GM18508 (cell line): ENCODE data around the gene EAF1.
"Not testable (repeated sequence)": the region's sequence is repeated elsewhere in the genome, so short reads cannot be mapped to it uniquely, and the experiment has no call there.

ENCODE experiments used
- ATAC-seq: cut with Tn5 transposase; IDR thresholded peaks from one replicate; pipeline ENCODE4 v1.9.1; 2021; ENCODE audit warnings: moderate number of reproducible peaks; ENCODE audit not compliant: insufficient read depth, unreplicated experiment

EAF1 gene

GRCh38 chr3:15427182-15427880 is at the start of gene EAF1, which contains the start of gene METTL6:
TSS of gene EAF1 (plus strand) at chr3:15427598. CDS start at chr3:15427780, 182 bp downstream.
TSS of gene METTL6 (minus strand) at chr3:15427544. CDS start at chr3:15426511, 1,033 bp downstream.
- ATAC-seq, result no peak

DNA sequence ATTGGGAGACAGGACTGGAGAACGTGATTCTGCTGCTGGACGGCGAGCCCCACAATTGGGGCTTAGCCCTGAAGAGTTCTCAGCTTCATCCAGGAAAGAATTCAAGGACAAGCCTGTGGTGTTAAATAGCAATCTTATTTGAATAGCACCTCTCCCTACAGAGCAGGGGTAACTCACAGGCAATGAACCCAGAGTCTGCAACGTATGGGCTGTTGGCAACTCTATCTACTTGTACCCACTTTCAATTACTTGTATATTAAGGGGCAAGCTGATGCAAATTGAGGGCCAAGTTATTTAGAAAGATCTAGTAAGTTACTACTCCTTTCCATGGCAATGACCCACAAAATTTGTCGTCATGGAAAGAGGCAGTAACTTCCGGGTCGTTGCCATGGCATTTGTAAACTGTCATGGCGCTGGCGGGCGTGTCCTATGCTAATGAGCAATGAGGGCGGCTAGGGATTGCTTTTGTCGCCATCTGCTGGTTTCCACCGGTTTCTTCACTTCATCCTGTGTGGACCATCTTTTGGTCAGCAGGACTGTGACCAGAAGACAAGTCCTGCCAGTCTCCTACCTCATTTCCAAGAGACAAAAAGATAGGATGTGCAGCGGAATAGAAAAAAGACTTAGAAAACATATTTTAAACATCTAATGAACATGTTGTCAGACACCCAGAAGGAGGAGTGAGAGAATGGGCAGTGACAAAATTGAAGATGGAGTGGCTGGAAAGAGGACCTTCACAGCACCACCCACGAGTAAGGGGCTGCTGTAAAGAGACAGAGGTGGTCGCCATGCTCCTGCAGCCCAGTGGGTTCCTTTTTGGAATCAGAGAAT is 49.2 kb upstream of the EAF1 start:
- peak; percentile 87 for ATAC-seq

GRCh38 chr3:15380980-15381890 is 46.2 kb upstream of the EAF1 start:
- no peak for ATAC-seq

DNA sequence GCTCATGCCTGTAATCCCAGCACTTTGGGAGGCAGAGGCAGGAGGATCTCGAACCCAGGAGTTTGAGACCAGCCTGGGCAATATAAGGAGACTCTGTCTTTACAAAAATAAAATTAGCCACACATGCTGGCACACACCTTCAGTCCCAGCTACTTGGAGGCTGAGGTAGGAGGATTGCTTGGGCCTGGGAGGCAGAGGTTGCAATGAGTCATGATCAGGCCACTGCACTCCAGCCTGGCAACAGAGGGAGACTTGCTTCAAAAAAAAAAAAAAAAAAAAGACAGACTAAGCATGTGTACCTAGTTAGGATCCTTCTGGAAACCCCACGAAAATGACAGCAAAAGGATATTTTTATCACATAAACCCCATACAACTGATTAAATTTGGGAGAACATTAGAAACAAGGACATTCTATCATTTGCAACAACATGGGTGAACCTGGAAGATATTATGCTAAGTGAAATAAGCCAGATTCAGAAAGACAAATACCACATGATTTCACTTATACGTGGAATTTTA is 44.9 kb upstream of the EAF1 start:
- ATAC-seq, result no peak

DNA sequence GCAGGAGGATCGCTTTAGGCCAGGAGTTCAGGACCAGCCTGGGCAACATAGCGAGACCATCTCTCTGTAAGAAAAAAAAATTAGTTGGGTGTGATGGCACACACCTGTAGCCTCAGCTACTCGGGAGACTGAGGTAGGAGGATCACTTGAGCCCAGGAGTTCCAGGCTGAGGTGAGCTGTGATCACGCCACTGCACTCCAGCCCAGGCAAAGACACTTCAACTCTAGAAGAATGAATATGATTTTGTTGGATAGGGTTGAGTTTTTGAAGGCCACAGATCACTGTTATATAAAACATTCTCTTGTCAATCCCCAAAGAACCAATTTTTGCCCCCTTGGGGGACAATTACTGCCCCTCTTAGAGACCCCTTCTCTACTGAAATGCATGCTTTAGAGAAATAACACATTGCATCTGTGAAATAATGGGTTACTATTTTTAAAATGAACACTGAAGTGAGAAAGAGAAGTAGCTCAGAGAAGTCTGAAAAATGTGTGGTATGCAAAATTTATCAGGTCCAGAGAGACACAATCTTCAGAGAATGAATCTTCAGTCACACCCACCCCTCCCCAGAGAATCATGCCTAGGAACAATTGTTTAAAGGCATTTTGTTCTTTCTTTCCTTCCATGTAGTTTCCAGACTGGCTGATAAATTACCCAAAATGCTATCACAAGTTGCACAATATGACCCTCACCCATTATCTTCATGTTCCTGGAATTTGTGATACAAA is 42.7 kb upstream of the EAF1 start:
- no peak for ATAC-seq

DNA sequence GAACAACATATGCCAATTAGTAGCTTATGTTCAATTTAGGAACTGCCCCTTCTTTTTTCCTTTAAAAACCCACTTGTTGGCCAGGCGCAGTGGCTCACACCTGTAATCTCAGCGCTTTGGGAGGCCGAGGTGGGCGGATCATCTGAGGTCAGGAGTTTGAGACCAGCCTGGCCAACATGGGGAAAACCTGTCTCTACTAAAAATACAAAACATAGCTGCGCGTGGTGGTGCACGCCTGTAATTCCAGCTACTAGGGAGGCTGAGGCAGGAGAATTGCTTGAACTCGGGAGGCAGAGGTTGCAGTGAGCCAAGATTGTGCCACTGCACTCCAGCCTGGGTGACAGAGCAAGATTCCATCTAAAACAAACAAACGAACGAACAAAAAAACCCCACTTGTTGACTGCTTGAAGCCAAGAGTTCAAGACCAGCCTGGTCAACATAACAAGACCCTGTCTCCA is 42.1 kb upstream of the EAF1 start:
- ATAC-seq, result not testable (repeated sequence)

DNA sequence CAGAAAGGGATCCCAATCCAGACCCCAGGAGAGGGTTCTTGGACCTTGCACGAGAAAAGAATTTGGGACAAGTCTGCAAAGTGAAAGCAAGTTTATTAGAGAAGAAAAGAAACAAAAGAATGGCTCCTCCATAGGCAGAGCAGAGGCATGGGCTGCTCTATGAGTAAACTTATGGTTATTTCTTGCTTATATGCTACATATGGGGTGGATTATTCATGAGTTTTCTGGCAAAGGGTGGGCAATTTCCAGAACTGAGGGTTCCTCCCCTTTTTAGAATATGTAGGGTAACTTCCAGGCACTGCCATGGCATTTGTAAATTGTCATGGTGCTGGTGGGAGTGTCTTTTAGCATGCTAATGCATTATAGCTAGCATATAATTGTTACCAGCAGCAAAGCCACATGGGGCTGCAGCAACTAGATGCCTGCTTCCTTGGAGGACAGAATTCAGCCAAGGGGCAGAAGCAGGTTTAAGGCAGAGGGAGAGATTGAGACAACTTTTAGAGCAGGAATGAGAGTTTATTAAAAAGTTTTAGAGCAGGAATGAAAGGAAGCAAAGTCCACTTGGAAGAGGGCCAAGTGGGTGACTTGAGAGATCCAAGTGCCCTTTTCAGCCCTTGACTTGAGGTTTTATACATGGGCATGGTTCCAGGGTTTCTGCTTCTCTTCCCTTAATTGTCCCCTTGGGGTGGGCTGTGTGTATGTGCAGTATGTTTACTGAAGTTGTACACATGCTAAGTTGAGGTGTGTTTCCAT is 41.3 kb upstream of the EAF1 start:
- no peak for ATAC-seq

DNA sequence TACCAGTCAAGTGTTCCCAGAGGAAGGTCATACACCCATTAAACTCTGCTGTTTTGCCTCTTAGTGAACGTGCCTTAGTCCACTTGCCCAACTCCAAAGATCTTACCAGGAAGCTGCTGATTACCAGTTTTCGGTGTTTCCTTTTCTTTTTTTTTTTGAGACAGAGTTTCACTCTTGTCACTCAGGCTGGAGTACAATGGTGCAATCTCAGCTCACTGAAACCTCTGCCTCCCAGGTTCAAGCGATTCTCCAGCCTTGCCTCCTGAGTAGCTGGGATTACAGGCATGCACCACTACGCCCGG is 40.8 kb upstream of the EAF1 start:
- not testable (repeated sequence) for ATAC-seq

- no peak for ATAC-seq
Observed at GRCh38 chr3:15387171-15387581, 40.2 kb upstream of the EAF1 start.

GRCh38 chr3:15387735-15388134 is 39.7 kb upstream of the EAF1 start:
- no peak for ATAC-seq

- not testable (repeated sequence) for ATAC-seq
Observed at GRCh38 chr3:15388335-15388734, 39.1 kb upstream of the EAF1 start.

DNA sequence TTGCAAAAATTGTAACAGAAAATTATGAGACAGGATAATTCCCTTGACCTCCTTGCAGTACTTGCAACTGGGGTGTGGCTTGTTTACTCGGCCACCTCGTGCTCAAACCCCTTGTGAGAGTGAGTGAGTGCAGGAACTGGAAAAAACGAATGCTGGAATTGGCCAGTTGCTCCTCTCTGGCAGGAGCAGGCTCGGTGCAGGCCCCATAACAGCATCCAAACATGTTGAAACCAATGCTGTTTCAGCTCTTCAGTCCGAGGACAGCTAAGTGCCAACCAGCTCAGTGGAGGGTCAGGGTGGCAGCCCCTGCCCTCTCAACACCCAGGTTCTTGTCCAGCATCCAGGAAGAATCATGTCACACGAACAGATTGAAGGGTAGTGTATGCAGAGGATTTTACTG is 36.9 kb upstream of the EAF1 start:
- ATAC-seq, result no peak

- ATAC-seq, result no peak
Observed at GRCh38 chr3:15391007-15391406, 36.4 kb upstream of the EAF1 start.

DNA sequence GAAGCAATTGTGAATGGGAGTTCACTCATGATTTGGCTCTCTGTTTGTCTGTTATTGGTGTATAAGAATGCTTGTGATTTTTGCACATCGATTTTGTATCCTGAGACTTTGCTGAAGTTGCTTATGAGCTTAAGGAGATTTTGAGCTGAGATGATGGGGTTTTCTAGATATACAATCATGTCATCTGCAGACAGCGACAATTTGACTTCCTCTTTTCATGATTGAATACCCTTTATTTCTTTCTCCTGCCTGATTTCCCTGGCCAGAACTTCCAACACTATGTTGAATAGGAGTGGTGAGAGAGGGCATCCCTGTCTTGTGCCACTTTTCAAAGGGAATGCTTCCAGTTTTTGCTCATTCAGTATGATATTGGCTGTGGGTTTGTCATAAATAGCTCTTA is 34.1 kb upstream of the EAF1 start:
- ATAC-seq, result not testable (repeated sequence)

GRCh38 chr3:15398731-15399133 is 28.7 kb upstream of the EAF1 start:
- ATAC-seq, result not testable (repeated sequence)

GRCh38 chr3:15399970-15400369 is 27.4 kb upstream of the EAF1 start:
- ATAC-seq, result no peak

- ATAC-seq, result no peak
Observed at GRCh38 chr3:15401936-15402335, 25.5 kb upstream of the EAF1 start.

DNA sequence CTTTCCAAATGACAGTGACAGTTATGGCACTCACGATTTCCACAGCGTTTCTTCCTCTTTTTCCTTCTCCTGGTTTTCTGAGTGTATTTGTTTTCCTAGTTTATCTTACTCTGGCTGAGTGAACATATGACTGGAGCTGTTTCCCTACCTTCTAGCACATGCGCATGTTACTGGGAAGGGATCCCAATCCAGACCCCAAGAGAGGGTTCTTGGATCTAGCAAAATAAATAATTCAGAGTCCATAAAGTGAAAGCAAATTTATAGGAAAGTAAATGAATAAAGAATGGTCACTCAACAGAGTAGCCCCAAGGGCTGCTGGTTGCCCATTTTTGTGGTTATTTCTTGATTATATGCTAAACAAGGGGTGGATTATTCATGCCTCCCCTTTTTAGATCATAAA is 23.9 kb upstream of the EAF1 start:
- ATAC-seq, result no peak

GRCh38 chr3:15403965-15404364 is 23.4 kb upstream of the EAF1 start:
- ATAC-seq, result no peak
